GM23248 (cell line): ENCODE data around the gene PARVB. TPM values are rescaled to one million over a fixed set of nuclear protein-coding genes. Genes with fewer than 3 reads are reported as not detected.

Source experiments
- DNase-seq: peaks from one replicate; pipeline ENCODE4 v3.0.0-alpha.2; 2015
- H2AFZ ChIP-seq: fragments of 200-600 bp; sonication (generic); 2 replicates; pipeline ENCODE4 v1.6.1; 2016; ENCODE audit warnings: antibody characterized with exemption
- H3F3A ChIP-seq: fragments of 200-600 bp; sonication (generic); 2 replicates; pipeline ENCODE4 v1.6.1; 2016; ENCODE audit warnings: mild to moderate bottlenecking, antibody characterized with exemption, mixed run types; ENCODE audit not compliant: insufficient read depth
- H3K27ac ChIP-seq: fragments of 200-600 bp; sonication (generic); 2 replicates; pipeline ENCODE4 v1.5.1; 2016; ENCODE audit warnings: mild to moderate bottlenecking
- H3K27me3 ChIP-seq: fragments of 200-600 bp; sonication (generic); replicated peaks from 2 replicates; pipeline ENCODE4 v1.6.1; 2016; ENCODE audit warnings: mild to moderate bottlenecking; ENCODE audit not compliant: insufficient read depth
- H3K36me3 ChIP-seq: fragments of 200-600 bp; sonication (generic); 2 replicates; pipeline ENCODE4 v1.6.1; 2016; ENCODE audit warnings: low read depth, mild to moderate bottlenecking
- H3K4me1 ChIP-seq: fragments of 200-600 bp; sonication (generic); 2 replicates; pipeline ENCODE4 v1.6.1; 2016; ENCODE audit warnings: mild to moderate bottlenecking; ENCODE audit not compliant: insufficient read depth
- H3K4me2 ChIP-seq: fragments of 200-600 bp; sonication (generic); one replicate; pipeline ENCODE4 v1.6.1; 2016; ENCODE audit warnings: mild to moderate bottlenecking; ENCODE audit not compliant: unreplicated experiment
- H3K4me3 ChIP-seq: fragments of 200-600 bp; sonication (generic); 2 replicates; pipeline ENCODE4 v1.5.1; 2016; ENCODE audit warnings: mild to moderate bottlenecking
- H3K79me2 ChIP-seq: fragments of 200-600 bp; sonication (generic); 2 replicates; pipeline ENCODE4 v1.6.1; 2016; ENCODE audit warnings: mild to moderate bottlenecking; ENCODE audit not compliant: insufficient read depth
- H3K9ac ChIP-seq: fragments of 200-600 bp; sonication (generic); 2 replicates; pipeline ENCODE4 v1.6.1; 2016; ENCODE audit warnings: mild to moderate bottlenecking
- H3K9me2 ChIP-seq: fragments of 200-600 bp; sonication (generic); 2 replicates; pipeline ENCODE4 v1.6.1; 2016; ENCODE audit warnings: mixed run types, mild to moderate bottlenecking, moderate library complexity; ENCODE audit not compliant: insufficient read depth
- H3K9me3 ChIP-seq: fragments of 200-600 bp; sonication (generic); one replicate; pipeline ENCODE4 v1.6.1; 2017; ENCODE audit warnings: low read depth
- H4K20me1 ChIP-seq: fragments of 200-600 bp; sonication (generic); 2 replicates; pipeline ENCODE4 v1.6.0; 2016; ENCODE audit not compliant: insufficient read depth
- EZH2 ChIP-seq: fragments of 200-600 bp; sonication (generic); IDR thresholded peaks from 2 replicates; pipeline ENCODE4 v1.6.1; 2018; ENCODE audit warnings: antibody characterized with exemption, mild to moderate bottlenecking; ENCODE audit not compliant: insufficient read depth, poor library complexity, severe bottlenecking
- EZH2phosphoT487 ChIP-seq: fragments of 200-600 bp; sonication (generic); IDR thresholded peaks from 2 replicates; pipeline ENCODE4 v1.6.1; 2018; ENCODE audit warnings: antibody characterized with exemption, moderate library complexity, mild to moderate bottlenecking, low read depth; ENCODE audit not compliant: insufficient read depth
- WGBS, 2 experiments: methylation state at CpG; one replicate each; pipeline ENCODE4 v1.1.6; 2015 to 2017; ENCODE audit warnings: low lambda C conversion rate in 2 of 2, low coverage in 1 of 2; ENCODE audit errors: missing lambda C conversion rate in 2 of 2; 5-methylcytosine and 5-hydroxymethylcytosine counted together
- in situ Hi-C: fragments of 300-500 bp; cut with MboI; formaldehyde crosslinking; loops from 2 replicates; pipeline ENCODE4 v1.15.0; 2020
- polyA plus RNA-seq: library from polyadenylated mRNA; unstranded; fragments of >200 nt; fragmentation: Nextera tagmentation; extraction: Ambion mirVana; gene quantifications from 2 replicates; pipeline ENCODE4 v1.2.1, GENCODE V29; 2016
- total RNA-seq: library from RNA; depleted of rRNA; stranded (reverse); fragments of >200 nt; shearing (Covaris generic); gene quantifications from 2 replicates; pipeline ENCODE4 v1.2.3, GENCODE V29; 2014

Gene PARVB
- total and polyA plus RNA-seq, 2 experiments from 2014 or later = 52.6 to 141 TPM

- no peak for DNase-seq
- Histone ChIP-seq H3K4me2 (no peak overlapping the region), H3K9me3 (no peaks in the 10 kb centered on the region), H3K4me1 (no peaks in the 10 kb centered on the region), H3K4me3 (no peak overlapping the region), H2AFZ (no peak overlapping the region), H3K9me2 (no peaks in the 10 kb centered on the region), H3K9ac (no peak overlapping the region), H4K20me1 (no peaks in the 10 kb centered on the region), H3K36me3 (no peaks in the 10 kb centered on the region; the same call in 1 of the 2 replicates), H3K27me3 (no peaks in the 10 kb centered on the region), H3K27ac (no peak overlapping the region), H3F3A (no peaks in the 10 kb centered on the region), H3K79me2 (no peaks in the 10 kb centered on the region)
- 95 to 97% methylated on average over 13 to 16 of the region's 16 CpGs for WGBS, 2 experiments
- in situ Hi-C loops = no loop called here
- TF ChIP-seq EZH2phosphoT487 (no peak), EZH2 (no peak)
Measured at GRCh38 chr22:44116755-44117684, 92.9 kb downstream of the PARVB start.

- Histone ChIP-seq H3K36me3 (no peaks in the 10 kb centered on the region; the same call in 1 of the 2 replicates), H3K9me2 (no peaks in the 10 kb centered on the region), H3F3A (no peaks in the 10 kb centered on the region), H3K4me2 (no peak overlapping the region), H3K27me3 (no peaks in the 10 kb centered on the region), H4K20me1 (no peaks in the 10 kb centered on the region), H3K79me2 (no peaks in the 10 kb centered on the region), H2AFZ (no peak overlapping the region), H3K9ac (no peak overlapping the region), H3K4me3 (no peak overlapping the region), H3K27ac (no peak overlapping the region), H3K9me3 (no peaks in the 10 kb centered on the region), H3K4me1 (no peaks in the 10 kb centered on the region)
- TF ChIP-seq EZH2phosphoT487 (no peak), EZH2 (no peak)
- DNase-seq = no peak
- 37 to 41% methylated on average over 3 of the region's 3 CpGs for WGBS, 2 experiments
- in situ Hi-C loops = no loop called here
Measured at GRCh38 chr22:44117746-44118145, 93.6 kb downstream of the PARVB start.

- no peaks in the 10 kb centered on the region; the same call in 1 of the 2 replicates for H3K36me3 ChIP-seq
- H3K4me1 ChIP-seq = no peaks in the 10 kb centered on the region
- H3K27ac ChIP-seq = no peak overlapping the region
- no peak for DNase-seq
- no peak overlapping the region for H2AFZ ChIP-seq
- WGBS, 2 experiments = 66 to 72% methylated on average over 11 to 12 of the region's 12 CpGs
- H3K9me2 ChIP-seq = no peaks in the 10 kb centered on the region
- no peaks in the 10 kb centered on the region for H3K27me3 ChIP-seq
- peaks cover 7% of the 10 kb centered on the region; the same call in 1 of the 2 replicates for H3K79me2 ChIP-seq
- H3F3A ChIP-seq = no peaks in the 10 kb centered on the region
- in situ Hi-C loops = no loop called here
- no peaks in the 10 kb centered on the region for H4K20me1 ChIP-seq
- no peak overlapping the region for H3K4me3 ChIP-seq
- no peak for TF ChIP-seq EZH2
- no peak overlapping the region for H3K9ac ChIP-seq
- H3K9me3 ChIP-seq = no peaks in the 10 kb centered on the region
- H3K4me2 ChIP-seq = no peak overlapping the region
Measured at GRCh38 chr22:44118645-44119315, 94.7 kb downstream of the PARVB start.

GRCh38 chr22:44119669-44120313 lies 95.7 kb downstream of the PARVB start:
- WGBS, 2 experiments = 90 to 91% methylated on average over 23 of the region's 23 CpGs
- H3K4me3 ChIP-seq = no peak overlapping the region
- in situ Hi-C loops = no loop called here

More at GRCh38 chr22:44119669-44120313, 95.7 kb downstream of the PARVB start:
- Histone ChIP-seq H3K4me1 (no peaks in the 10 kb centered on the region), H3K9me3 (no peaks in the 10 kb centered on the region), H3K27ac (no peak overlapping the region), H3K27me3 (no peaks in the 10 kb centered on the region), H3K9me2 (no peaks in the 10 kb centered on the region), H3K4me2 (no peak overlapping the region), H2AFZ (no peak overlapping the region), H3K79me2 (peaks cover 7% of the 10 kb centered on the region; the same call in 1 of the 2 replicates), H3K9ac (no peak overlapping the region), H4K20me1 (no peaks in the 10 kb centered on the region), H3F3A (no peaks in the 10 kb centered on the region), H3K36me3 (no peaks in the 10 kb centered on the region; the same call in 1 of the 2 replicates)
- TF ChIP-seq EZH2 (no peak), EZH2phosphoT487 (no peak)
- DNase-seq = no peak
